ENCODE data around the gene SLAMF8. TPM values are rescaled to one million over a fixed set of nuclear protein-coding genes. Genes with fewer than 3 reads are reported as not detected.

SLAMF8 gene
- total RNA-seq, 2 experiments from 2014 or later, result 0.73 to 1.3 TPM

DNA sequence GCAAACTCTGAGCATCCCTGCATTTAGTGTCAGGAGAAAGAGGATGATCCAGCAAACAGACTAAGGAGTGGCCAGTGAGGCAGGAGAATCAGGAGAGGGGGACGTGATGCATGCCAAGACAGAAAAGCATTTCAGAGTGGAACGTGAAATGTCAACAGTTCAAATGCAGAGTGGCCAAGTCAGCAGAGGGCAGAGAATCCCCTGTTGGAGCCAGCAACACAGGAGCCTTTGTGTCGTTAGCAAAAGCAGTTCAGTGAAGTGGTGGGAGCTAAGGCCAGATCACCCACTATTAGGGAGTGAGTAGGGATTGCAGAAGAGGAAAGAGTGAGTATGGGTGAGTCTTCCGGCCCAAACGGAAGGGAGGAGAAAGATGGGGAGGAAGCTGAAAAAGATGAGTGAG, 31.1 kb upstream of the SLAMF8 start:
- peaks cover 32% of the 10 kb centered on the region for H3K27me3 Mint-ChIP-seq (ENCODE audit: low read depth)
- H3K27ac Mint-ChIP-seq, result no peak overlapping the region
- no peaks in the 10 kb centered on the region for H3K36me3 Mint-ChIP-seq (ENCODE audit: low read depth)
- ATAC-seq (no peak), DNase-seq (no peak)
- POLR2A ChIA-PET, result no interaction called here
- no peak overlapping the region for H3K4me3 Mint-ChIP-seq
- H3K4me1 Mint-ChIP-seq (ENCODE audit: low read depth), result peaks cover 14% of the 10 kb centered on the region
- CTCF ChIA-PET, result interaction anchor here (1.7 to 14.3 kb wide), 3 partner anchors 77 to 212 kb away, joined by 3 to 483 read pairs (median 3); no protein-coding TSS in a partner anchor
- no peaks in the 10 kb centered on the region for H3K9me3 Mint-ChIP-seq (ENCODE audit: insufficient read depth)

DNA sequence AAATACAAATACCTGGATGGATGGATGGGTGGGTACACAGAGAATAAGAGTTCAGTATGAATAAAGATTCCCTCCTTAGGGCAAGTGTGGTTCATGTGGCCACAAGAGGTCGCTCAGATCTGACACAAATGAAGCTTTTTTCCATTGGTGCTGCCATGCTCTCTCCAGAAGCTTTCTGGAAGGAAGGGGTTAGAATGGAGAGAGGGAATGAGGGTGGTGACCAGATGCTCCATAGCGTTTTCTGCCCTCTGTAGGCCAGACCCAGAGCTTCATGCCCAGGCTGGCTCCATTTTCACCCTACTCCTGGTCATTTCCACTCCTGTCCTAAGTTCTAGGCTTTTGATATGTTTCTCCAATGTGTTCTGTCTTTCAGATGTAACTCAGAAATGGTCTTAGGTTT, 27.8 kb upstream of the SLAMF8 start:
- CTCF ChIA-PET, result interaction anchor here (0.8 to 14.3 kb wide), 34 partner anchors 9 to 585 kb away, joined by 3 to 483 read pairs (median 6); partner anchors contain the start of genes DUSP23, SLAMF8, TAGLN2 and VSIG8

GRCh38 chr1:159799446-159799985, 27.2 kb upstream of the SLAMF8 start:
- CTCF ChIA-PET, result interaction anchor here (0.8 to 14.3 kb wide), 31 partner anchors 9 to 208 kb away, joined by 3 to 483 read pairs (median 6); partner anchors contain the start of genes DUSP23, SLAMF8, TAGLN2 and VSIG8
- H3K9me3 Mint-ChIP-seq (ENCODE audit: insufficient read depth), result no peaks in the 10 kb centered on the region
- H3K4me1 Mint-ChIP-seq (ENCODE audit: low read depth), result peaks cover 25% of the 10 kb centered on the region
- DNase-seq (no peak), ATAC-seq (no peak)
- H3K27ac Mint-ChIP-seq, result no peak overlapping the region
- POLR2A ChIA-PET, result interaction anchor here (0.8 to 2.1 kb wide), 4 partner anchors 93 to 126 kb away, joined by 3 to 5 read pairs (median 4); partner anchors contain the start of gene TAGLN2
- H3K36me3 Mint-ChIP-seq (ENCODE audit: low read depth), result no peaks in the 10 kb centered on the region
- no peak overlapping the region for H3K4me3 Mint-ChIP-seq
- peaks cover 46% of the 10 kb centered on the region for H3K27me3 Mint-ChIP-seq (ENCODE audit: low read depth)

More for the DNA sequence above, 27.8 kb upstream of the SLAMF8 start:
- H3K4me3 Mint-ChIP-seq, result no peak overlapping the region
- POLR2A ChIA-PET, result interaction anchor here (1.0 to 2.1 kb wide), 4 partner anchors 92 to 126 kb away, joined by 3 to 5 read pairs (median 3); partner anchors contain the start of gene TAGLN2
- H3K27me3 Mint-ChIP-seq (ENCODE audit: low read depth), result peaks cover 42% of the 10 kb centered on the region
- DNase-seq (peak; percentile 66), ATAC-seq (peak; percentile 60)
- no peaks in the 10 kb centered on the region for H3K36me3 Mint-ChIP-seq (ENCODE audit: low read depth)
- no peak overlapping the region for H3K27ac Mint-ChIP-seq
- H3K9me3 Mint-ChIP-seq (ENCODE audit: insufficient read depth), result no peaks in the 10 kb centered on the region
- H3K4me1 Mint-ChIP-seq (ENCODE audit: low read depth), result peaks cover 25% of the 10 kb centered on the region

DNA sequence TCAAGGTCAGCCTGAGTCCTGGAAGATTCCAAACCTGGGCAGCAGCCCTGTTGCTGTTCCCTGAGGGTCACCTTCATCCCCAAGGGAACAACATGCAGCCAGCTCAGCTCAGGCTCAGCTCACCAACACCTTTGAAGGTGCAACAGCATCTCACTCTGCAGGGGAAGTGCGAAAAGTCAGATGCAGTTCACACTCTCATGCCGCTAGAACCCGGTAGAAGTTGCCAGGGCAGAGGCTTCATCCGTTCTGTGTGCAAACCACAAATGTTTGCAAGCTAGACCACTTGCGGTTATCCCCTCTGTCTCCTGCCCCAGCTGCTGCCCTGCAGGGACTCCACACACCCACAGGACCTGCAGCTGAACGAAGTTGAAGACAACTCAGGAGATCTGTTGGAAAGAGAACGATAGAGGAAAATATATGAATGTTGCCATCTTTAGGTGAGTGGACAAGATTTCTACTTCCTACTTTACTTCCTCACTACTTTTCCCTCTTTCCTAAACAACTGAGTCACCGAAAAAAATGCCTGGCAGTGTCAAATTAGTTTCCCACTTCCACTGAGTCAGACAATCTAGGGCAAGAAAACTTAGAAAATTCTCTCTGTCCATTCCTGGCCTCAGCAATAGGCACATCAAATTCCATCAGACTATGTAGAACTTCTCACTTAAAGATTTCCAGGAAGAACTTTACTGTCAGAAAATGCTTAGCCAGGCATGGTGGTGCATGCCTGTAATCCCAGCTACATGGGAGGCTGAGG, 26.3 kb upstream of the SLAMF8 start:
- Mint-ChIP-seq H3K27me3 (ENCODE audit: low read depth) (peaks cover 53% of the 10 kb centered on the region), H3K27ac (no peak overlapping the region), H3K4me3 (no peak overlapping the region), H3K36me3 (ENCODE audit: low read depth) (no peaks in the 10 kb centered on the region), H3K9me3 (ENCODE audit: insufficient read depth) (no peaks in the 10 kb centered on the region), H3K4me1 (ENCODE audit: low read depth) (peaks cover 25% of the 10 kb centered on the region)
- ChIA-PET CTCF (interaction anchor here (1.2 to 14.3 kb wide), 17 partner anchors 10 to 207 kb away, joined by 3 to 483 read pairs (median 15); partner anchors contain the start of genes DUSP23, SLAMF8 and VSIG8), POLR2A (interaction anchor here (0.8 to 1.3 kb wide), 2 partner anchors 89 to 123 kb away, joined by 4 read pairs; no protein-coding TSS in a partner anchor)
- ATAC-seq (peak; percentile 75), DNase-seq (peak; percentile 65)

- POLR2A ChIA-PET, result no interaction called here
- CTCF ChIA-PET, result interaction anchor here (0.7 to 14.3 kb wide), 6 partner anchors 21 to 228 kb away, joined by 3 to 483 read pairs (median 26); partner anchors contain the start of genes DUSP23 and SLAMF8
- ATAC-seq (no peak), DNase-seq (no peak)
- H3K4me3 Mint-ChIP-seq, result no peak within 1 kb of the TSS
- H3K4me1 Mint-ChIP-seq (ENCODE audit: low read depth), result peaks cover 25% of the 10 kb centered on the region
- H3K36me3 Mint-ChIP-seq (ENCODE audit: low read depth), result no peaks in the 10 kb centered on the region
- H3K9me3 Mint-ChIP-seq (ENCODE audit: insufficient read depth), result no peaks in the 10 kb centered on the region
- peaks cover 60% of the 10 kb centered on the region for H3K27me3 Mint-ChIP-seq (ENCODE audit: low read depth)
- no peak within 1 kb of the TSS for H3K27ac Mint-ChIP-seq
Measured at GRCh38 chr1:159802111-159802510, 24.6 kb upstream of the SLAMF8 start, which contains the start of gene FCRL6. Gene FCRL6, plus strand, starts transcription at chr1:159802360. Its CDS starts 65 bp downstream, at chr1:159802425.

- peaks cover 24% of the 10 kb centered on the region for H3K4me1 Mint-ChIP-seq (ENCODE audit: low read depth)
Measured at GRCh38 chr1:159803956-159804689, 22.6 kb upstream of the SLAMF8 start.

DNA sequence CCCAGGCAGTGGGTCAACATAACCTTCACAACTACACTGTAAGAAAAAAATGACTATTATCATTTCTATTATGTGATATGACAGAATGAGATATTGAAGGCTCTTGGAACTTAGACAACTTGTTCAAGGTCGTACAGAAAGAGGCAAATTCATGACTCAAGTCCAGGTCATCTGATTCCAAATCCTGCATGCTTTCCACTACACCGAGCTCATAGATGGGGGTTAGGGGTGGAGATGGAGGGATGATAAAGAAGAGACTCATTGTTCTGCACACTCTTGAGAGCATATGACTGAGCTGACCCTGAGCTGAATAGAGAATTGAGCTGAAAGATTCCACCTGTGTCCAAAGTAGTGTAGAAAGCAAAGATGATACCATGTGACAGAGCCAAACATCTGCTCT, 21.7 kb upstream of the SLAMF8 start:
- no peaks in the 10 kb centered on the region for H3K9me3 Mint-ChIP-seq (ENCODE audit: insufficient read depth)
- peaks cover 61% of the 10 kb centered on the region for H3K27me3 Mint-ChIP-seq (ENCODE audit: low read depth)
- ATAC-seq, result no peak
- H3K4me3 Mint-ChIP-seq, result no peak overlapping the region
- H3K36me3 Mint-ChIP-seq (ENCODE audit: low read depth), result no peaks in the 10 kb centered on the region
- peaks cover 17% of the 10 kb centered on the region for H3K4me1 Mint-ChIP-seq (ENCODE audit: low read depth)
- DNase-seq, result no peak
- ChIA-PET POLR2A (no interaction called here), CTCF (interaction anchor here (0.7 to 14.3 kb wide), 6 partner anchors 8 to 203 kb away, joined by 3 to 483 read pairs (median 6); partner anchors contain the start of gene SLAMF8)
- H3K27ac Mint-ChIP-seq, result no peak overlapping the region

More at GRCh38 chr1:159803956-159804689, 22.6 kb upstream of the SLAMF8 start:
- H3K27ac Mint-ChIP-seq, result no peak overlapping the region
- ChIA-PET POLR2A (interaction anchor here (0.5 to 0.9 kb wide), 4 partner anchors 13 to 538 kb away, joined by 3 to 4 read pairs (median 3); no protein-coding TSS in a partner anchor), CTCF (interaction anchor here (0.7 to 14.3 kb wide), 10 partner anchors 9 to 203 kb away, joined by 3 to 483 read pairs (median 6); partner anchors contain the start of genes SLAMF8 and TAGLN2)
- H3K4me3 Mint-ChIP-seq, result no peak overlapping the region
- H3K27me3 Mint-ChIP-seq (ENCODE audit: low read depth), result peaks cover 61% of the 10 kb centered on the region
- DNase-seq (no peak), ATAC-seq (no peak)
- H3K9me3 Mint-ChIP-seq (ENCODE audit: insufficient read depth), result no peaks in the 10 kb centered on the region
- H3K36me3 Mint-ChIP-seq (ENCODE audit: low read depth), result no peaks in the 10 kb centered on the region

GRCh38 chr1:159815926-159816325, 10.7 kb upstream of the SLAMF8 start:
- DNase-seq (no peak), ATAC-seq (no peak)
- Mint-ChIP-seq H3K9me3 (ENCODE audit: insufficient read depth) (no peaks in the 10 kb centered on the region), H3K36me3 (ENCODE audit: low read depth) (no peaks in the 10 kb centered on the region), H3K27ac (no peak overlapping the region), H3K27me3 (ENCODE audit: low read depth) (peaks cover 43% of the 10 kb centered on the region), H3K4me1 (ENCODE audit: low read depth) (peaks cover 5% of the 10 kb centered on the region), H3K4me3 (no peak overlapping the region)
- POLR2A ChIA-PET, result interaction anchor here (1.0 kb wide), 1 partner anchor 11 kb away, joined by 3 read pairs; the partner anchor contains the start of gene SLAMF8
- CTCF ChIA-PET, result interaction anchor here (1.3 to 1.4 kb wide), 3 partner anchors 15 to 75 kb away, joined by 3 to 4 read pairs (median 4); no protein-coding TSS in a partner anchor

DNA sequence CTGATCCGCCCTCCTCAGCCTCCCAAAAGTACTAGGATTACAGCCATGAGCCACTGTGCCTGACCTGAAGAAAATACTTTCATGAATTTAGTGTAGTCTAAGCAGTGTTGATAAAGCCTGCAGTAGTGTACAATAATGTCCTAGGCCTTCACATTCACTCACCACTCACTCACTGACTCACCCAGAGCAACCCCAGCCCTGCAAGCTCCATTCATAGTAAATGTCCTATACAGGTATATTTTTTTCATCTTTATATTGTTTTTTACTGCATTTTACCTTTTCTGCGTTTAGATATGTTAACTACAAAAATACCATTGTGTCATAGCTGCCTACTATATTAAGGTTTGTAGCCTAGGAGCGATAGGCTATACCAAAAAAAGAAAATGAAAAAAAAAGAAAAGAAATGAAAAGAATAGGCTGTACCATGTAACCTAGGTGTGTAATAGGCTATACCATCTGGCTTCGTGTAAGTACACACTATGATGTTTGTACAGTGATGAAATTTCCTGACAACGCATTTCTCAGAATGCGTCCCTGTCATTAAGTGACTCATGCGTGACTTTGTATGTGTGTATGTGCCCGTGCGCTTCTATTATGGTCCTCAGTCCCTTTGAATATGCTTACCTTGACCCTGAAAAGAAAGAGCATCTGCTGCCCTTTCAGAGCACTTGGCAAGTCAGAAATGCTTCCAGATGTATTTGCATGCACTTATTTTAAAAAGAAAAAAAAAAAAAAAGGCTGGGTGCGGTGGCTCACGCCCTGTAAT, 9.2 kb upstream of the SLAMF8 start:
- POLR2A ChIA-PET, result interaction anchor here (0.6 to 1.0 kb wide), 2 partner anchors 9 to 13 kb away, joined by 3 to 4 read pairs; partner anchors contain the start of gene SLAMF8
- CTCF ChIA-PET, result interaction anchor here (0.8 to 1.4 kb wide), 3 partner anchors 14 to 190 kb away, joined by 3 to 4 read pairs (median 4); no protein-coding TSS in a partner anchor
- ATAC-seq, result no peak
- Mint-ChIP-seq H3K27ac (no peak overlapping the region), H3K27me3 (ENCODE audit: low read depth) (peaks cover 48% of the 10 kb centered on the region), H3K4me3 (no peak overlapping the region), H3K4me1 (ENCODE audit: low read depth) (peaks cover 5% of the 10 kb centered on the region), H3K36me3 (ENCODE audit: low read depth) (no peaks in the 10 kb centered on the region), H3K9me3 (ENCODE audit: insufficient read depth) (no peaks in the 10 kb centered on the region)
- no peak for DNase-seq

GRCh38 chr1:159821171-159821867, 5.4 kb upstream of the SLAMF8 start:
- Mint-ChIP-seq H3K36me3 (ENCODE audit: low read depth) (no peaks in the 10 kb centered on the region), H3K4me1 (ENCODE audit: low read depth) (peaks cover 23% of the 10 kb centered on the region), H3K4me3 (no peak overlapping the region), H3K27ac (no peak overlapping the region), H3K27me3 (ENCODE audit: low read depth) (peaks cover 56% of the 10 kb centered on the region), H3K9me3 (ENCODE audit: insufficient read depth) (no peaks in the 10 kb centered on the region)
- no peak for ATAC-seq
- CTCF ChIA-PET, result interaction anchor here (0.9 to 1.9 kb wide), 2 partner anchors 31 to 71 kb away, joined by 4 to 6 read pairs; no protein-coding TSS in a partner anchor
- DNase-seq, result no peak
- POLR2A ChIA-PET, result no interaction called here

All from activated CD8-positive, alpha-beta T cell treated with anti-CD3 and anti-CD28 coated beads, Interleukin-2, amount 10 ng/mL, durations not matched to agents 7 days and 5 days (primary cell).